HCT116 (cell line): ENCODE measurements around the gene PRM2. TPM values are rescaled to one million over a fixed set of nuclear protein-coding genes. Genes with fewer than 3 reads are reported as not detected.

ENCODE experiments used
- ATAC-seq: fragments of 200-7000 bp; cut with Tn5 transposase; 2 replicates; pipeline ENCODE4 v1.9.1; 2020; ENCODE audit warnings: mild to moderate bottlenecking, moderate library complexity
- BruUV-seq: library from RNA; stranded (reverse); fragments of 400-500 nt; replicated peaks from 2 replicates; lab custom pipeline; 2021; lab: Mats Ljungman, UMichigan
- CTCF ChIA-PET: fragments of 300-600 bp; sonication (Branson Sonifier 250); formaldehyde crosslinking; loops from one replicate; lab custom pipeline; 2021; ENCODE audit warnings: antibody characterized with exemption; lab: Charles Lee
- POLR2A ChIA-PET: fragments of 300-600, 350-600 bp; sonication (Branson Sonifier 250); formaldehyde crosslinking; loops from one replicate; lab custom pipeline; 2021; ENCODE audit warnings: antibody characterized with exemption; lab: Charles Lee
- RAD21 ChIA-PET, 2 experiments: fragments of 300-600 bp; sonication (Branson Sonifier 250); formaldehyde crosslinking; loops; one replicate each; lab custom pipeline; 2023; ENCODE audit warnings: low total read pairs in 2 of 2; ENCODE audit not compliant: uncharacterized antibody in 2 of 2, unreplicated experiment in 2 of 2, low non-redundant PET in 1 of 2; lab: Charles Lee
- DNase-seq: peaks from one replicate; pipeline ENCODE4 v3.0.0-alpha.2; 2010; ENCODE audit warnings: low read depth, low spot score
- H2AFZ ChIP-seq: fragments of 200-600 bp; shearing (Covaris generic), sonication (generic); 2 replicates; pipeline ENCODE4 v1.6.1; 2017; ENCODE audit warnings: low read depth, mixed run types, mixed read lengths, antibody characterized with exemption, low read length; ENCODE audit not compliant: poor library complexity, severe bottlenecking
- H3K27ac ChIP-seq: 2 replicates; pipeline ENCODE4 v1.5.1; 2012; ENCODE audit warnings: low read depth, low read length
- H3K27me3 ChIP-seq: fragments of 200-600 bp; sonication (generic); 2 replicates; pipeline ENCODE4 v1.6.1; 2016; ENCODE audit warnings: mixed run types, low read length, mixed read lengths; ENCODE audit not compliant: insufficient read depth
- H3K36me3 ChIP-seq, 2 experiments: fragments of 200-500 bp in 1 of 2; fragments of 200-600 bp in 1 of 2; sonication (Bioruptor generic) in 1 of 2; sonication (generic) in 1 of 2; 2 replicates each; pipeline versions ENCODE4 v1.5.1 to v1.6.1; 2014 to 2016; ENCODE audit warnings: low read length in 2 of 2, inconsistent platforms in 1 of 2, mixed read lengths in 1 of 2, mixed run types in 1 of 2; ENCODE audit not compliant: insufficient read depth in 2 of 2, control insufficient read depth in 1 of 2
- H3K4me1 ChIP-seq, 2 experiments: fragments of 200-600 bp in 1 of 2; sonication (generic) in 1 of 2; 2 replicates each; pipeline versions ENCODE4 v1.5.1 to v1.6.1; 2012 to 2017; ENCODE audit warnings: low read length in 2 of 2, inconsistent platforms in 1 of 2, mild to moderate bottlenecking in 1 of 2, mixed read lengths in 1 of 2, mixed run types in 1 of 2, moderate library complexity in 1 of 2; ENCODE audit not compliant: insufficient read depth in 2 of 2, control insufficient read depth in 1 of 2
- H3K4me2 ChIP-seq: fragments of 200-600 bp; sonication (generic); 2 replicates; pipeline ENCODE4 v1.6.1; 2017; ENCODE audit warnings: mixed run types, low read length, mixed read lengths
- H3K4me3 ChIP-seq, 2 experiments: fragments of 200-600 bp in 1 of 2; sonication (generic) in 1 of 2; replicated peaks in 1 of 2; 2 replicates each; pipeline ENCODE4 v1.5.1; 2011 to 2016; ENCODE audit warnings: low read length in 2 of 2, control low read depth in 1 of 2, low read depth in 1 of 2, mild to moderate bottlenecking in 1 of 2, mixed read lengths in 1 of 2, mixed run types in 1 of 2
- H3K79me2 ChIP-seq: fragments of 200-600 bp; sonication (generic); 2 replicates; pipeline ENCODE4 v1.6.1; 2017; ENCODE audit warnings: mild to moderate bottlenecking, mixed run types, low read length, moderate library complexity, mixed read lengths; ENCODE audit not compliant: insufficient read depth
- H3K9ac ChIP-seq: fragments of 200-600 bp; sonication (generic); 2 replicates; pipeline ENCODE4 v1.6.1; 2016; ENCODE audit warnings: low read length, mixed read lengths
- H3K9me2 ChIP-seq: fragments of 200-600 bp; sonication (generic), shearing (Covaris generic); 2 replicates; pipeline ENCODE4 v1.6.1; 2017; ENCODE audit warnings: mixed run types, mild to moderate bottlenecking, moderate library complexity; ENCODE audit not compliant: insufficient read depth
- H3K9me3 ChIP-seq, 2 experiments: fragments of 200-500 bp in 1 of 2; fragments of 200-600 bp in 1 of 2; sonication (Bioruptor generic) in 1 of 2; sonication (generic) in 1 of 2; 2 replicates each; pipeline ENCODE4 v1.6.1; 2014 to 2017; ENCODE audit warnings: low read length in 2 of 2, mixed read lengths in 2 of 2, inconsistent platforms in 1 of 2, low read depth in 1 of 2, mild to moderate bottlenecking in 1 of 2, mixed run types in 1 of 2, moderate library complexity in 1 of 2; ENCODE audit not compliant: control insufficient read depth in 1 of 2, insufficient read depth in 1 of 2
- H4K20me1 ChIP-seq: fragments of 200-600 bp; sonication (generic), shearing (Covaris generic); 2 replicates; pipeline ENCODE4 v1.6.1; 2017; ENCODE audit warnings: mixed run types, mild to moderate bottlenecking, moderate library complexity; ENCODE audit not compliant: insufficient read depth
- EGR1 ChIP-seq: IDR thresholded peaks from 2 replicates; pipeline ENCODE4 v1.6.1; 2012; ENCODE audit warnings: low read depth
- ELF1 ChIP-seq: IDR thresholded peaks from 2 replicates; pipeline ENCODE4 v1.6.1; 2012; ENCODE audit warnings: low read depth, borderline replicate concordance
- EZH2 ChIP-seq: fragments of 200-600 bp; sonication (generic); IDR thresholded peaks from 2 replicates; pipeline ENCODE4 v1.6.1; 2017; ENCODE audit warnings: antibody characterized with exemption, mixed run types
- SP1 ChIP-seq: IDR thresholded peaks from 2 replicates; pipeline ENCODE4 v1.6.1; 2012; ENCODE audit warnings: low read depth
- SRF ChIP-seq: IDR thresholded peaks from 2 replicates; pipeline ENCODE4 v1.6.1; 2012; ENCODE audit warnings: low read depth
- intact Hi-C: fragments of 100-400 bp; cut with micrococcal nuclease; formaldehyde crosslinking; loops from 2 replicates; pipeline ENCODE4 v1.10.0; 2022
- total RNA-seq: library from RNA; stranded (reverse); gene quantifications from one replicate; pipeline ENCODE4 v1.2.1, GENCODE V29; 2021; ENCODE audit not compliant: unreplicated experiment
- TF ChIP-seq, protein P1 (sequence below): IDR thresholded peaks from 2 replicates; pipeline ENCODE4 v1.6.1; 2012; ENCODE audit warnings: low read depth
- TF ChIP-seq, protein P2 (sequence below): IDR thresholded peaks from 2 replicates; pipeline ENCODE4 v1.6.1; 2011; ENCODE audit warnings: mild to moderate bottlenecking, low read length, moderate library complexity; ENCODE audit not compliant: insufficient replicate concordance; ENCODE audit errors: extremely low read depth

Gene PRM2
- total RNA-seq, 1 experiment from 2014 or later, result not detected

GRCh38 chr16:11253009-11253994, 23.0 kb downstream of the PRM2 start:
- H3K9ac ChIP-seq, result no peak overlapping the region
- no peak overlapping the region for H3K27ac ChIP-seq
- no peak overlapping the region for H3K4me2 ChIP-seq
- no peak for ATAC-seq
- no TSS peak for BruUV-seq
- H4K20me1 ChIP-seq, result no peaks in the 10 kb centered on the region
- no peaks in the 10 kb centered on the region for H3K9me2 ChIP-seq
- no peak for DNase-seq
- intact Hi-C loops, result no loop called here
- no peaks in the 10 kb centered on the region for H3K79me2 ChIP-seq
- no peak overlapping the region for H2AFZ ChIP-seq
- RAD21 ChIA-PET, result no interaction called here
- no peak overlapping the region for H3K4me3 ChIP-seq
- peaks cover 10 to 31% of the 10 kb centered on the region in 2 experiments; a peak in 3 of 4 replicates for H3K4me1 ChIP-seq
- no peaks in the 10 kb centered on the region for H3K36me3 ChIP-seq
- CTCF ChIA-PET, result interaction anchor here (1.0 kb wide), 1 partner anchor 282 kb away, joined by 5 read pairs; no protein-coding TSS in a partner anchor
- POLR2A ChIA-PET, result interaction anchor here (3.0 to 4.0 kb wide), 2 partner anchors 165 to 282 kb away, joined by 15 to 30 read pairs; no protein-coding TSS in a partner anchor
- H3K9me3 ChIP-seq, result no peaks in the 10 kb centered on the region
- no peaks in the 10 kb centered on the region for H3K27me3 ChIP-seq
- no peak for TF ChIP-seq SP1
- TF ChIP-seq EZH2, result no peak
- TF ChIP-seq, protein P1, sequence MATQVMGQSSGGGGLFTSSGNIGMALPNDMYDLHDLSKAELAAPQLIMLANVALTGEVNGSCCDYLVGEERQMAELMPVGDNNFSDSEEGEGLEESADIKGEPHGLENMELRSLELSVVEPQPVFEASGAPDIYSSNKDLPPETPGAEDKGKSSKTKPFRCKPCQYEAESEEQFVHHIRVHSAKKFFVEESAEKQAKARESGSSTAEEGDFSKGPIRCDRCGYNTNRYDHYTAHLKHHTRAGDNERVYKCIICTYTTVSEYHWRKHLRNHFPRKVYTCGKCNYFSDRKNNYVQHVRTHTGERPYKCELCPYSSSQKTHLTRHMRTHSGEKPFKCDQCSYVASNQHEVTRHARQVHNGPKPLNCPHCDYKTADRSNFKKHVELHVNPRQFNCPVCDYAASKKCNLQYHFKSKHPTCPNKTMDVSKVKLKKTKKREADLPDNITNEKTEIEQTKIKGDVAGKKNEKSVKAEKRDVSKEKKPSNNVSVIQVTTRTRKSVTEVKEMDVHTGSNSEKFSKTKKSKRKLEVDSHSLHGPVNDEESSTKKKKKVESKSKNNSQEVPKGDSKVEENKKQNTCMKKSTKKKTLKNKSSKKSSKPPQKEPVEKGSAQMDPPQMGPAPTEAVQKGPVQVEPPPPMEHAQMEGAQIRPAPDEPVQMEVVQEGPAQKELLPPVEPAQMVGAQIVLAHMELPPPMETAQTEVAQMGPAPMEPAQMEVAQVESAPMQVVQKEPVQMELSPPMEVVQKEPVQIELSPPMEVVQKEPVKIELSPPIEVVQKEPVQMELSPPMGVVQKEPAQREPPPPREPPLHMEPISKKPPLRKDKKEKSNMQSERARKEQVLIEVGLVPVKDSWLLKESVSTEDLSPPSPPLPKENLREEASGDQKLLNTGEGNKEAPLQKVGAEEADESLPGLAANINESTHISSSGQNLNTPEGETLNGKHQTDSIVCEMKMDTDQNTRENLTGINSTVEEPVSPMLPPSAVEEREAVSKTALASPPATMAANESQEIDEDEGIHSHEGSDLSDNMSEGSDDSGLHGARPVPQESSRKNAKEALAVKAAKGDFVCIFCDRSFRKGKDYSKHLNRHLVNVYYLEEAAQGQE, result no peak
- no peak for TF ChIP-seq SRF
- TF ChIP-seq EGR1, result no peak
- TF ChIP-seq ELF1, result no peak
- TF ChIP-seq, protein P2, sequence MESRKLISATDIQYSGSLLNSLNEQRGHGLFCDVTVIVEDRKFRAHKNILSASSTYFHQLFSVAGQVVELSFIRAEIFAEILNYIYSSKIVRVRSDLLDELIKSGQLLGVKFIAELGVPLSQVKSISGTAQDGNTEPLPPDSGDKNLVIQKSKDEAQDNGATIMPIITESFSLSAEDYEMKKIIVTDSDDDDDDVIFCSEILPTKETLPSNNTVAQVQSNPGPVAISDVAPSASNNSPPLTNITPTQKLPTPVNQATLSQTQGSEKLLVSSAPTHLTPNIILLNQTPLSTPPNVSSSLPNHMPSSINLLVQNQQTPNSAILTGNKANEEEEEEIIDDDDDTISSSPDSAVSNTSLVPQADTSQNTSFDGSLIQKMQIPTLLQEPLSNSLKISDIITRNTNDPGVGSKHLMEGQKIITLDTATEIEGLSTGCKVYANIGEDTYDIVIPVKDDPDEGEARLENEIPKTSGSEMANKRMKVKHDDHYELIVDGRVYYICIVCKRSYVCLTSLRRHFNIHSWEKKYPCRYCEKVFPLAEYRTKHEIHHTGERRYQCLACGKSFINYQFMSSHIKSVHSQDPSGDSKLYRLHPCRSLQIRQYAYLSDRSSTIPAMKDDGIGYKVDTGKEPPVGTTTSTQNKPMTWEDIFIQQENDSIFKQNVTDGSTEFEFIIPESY, result no peak
